Stimulated activated CD8-positive, alpha-beta memory T cell treated with anti-CD3 and anti-CD28 coated beads, Interleukin-7, amount 100 ng/mL, for 24 hours (primary cell): ENCODE data around the gene ZNF654.
A peak's percentile ranks its signal among the peaks of the same experiment; 100 is the strongest.
"Not testable (repeated sequence)": the region's sequence is repeated elsewhere in the genome, so short reads cannot be mapped to it uniquely, and the experiment has no call there.

ENCODE experiments used
- DNase-seq: peaks from one replicate; pipeline ENCODE4 v3.0.0-alpha.2; 2020; ENCODE audit warnings: low read depth

Gene ZNF654

GRCh38 chr3:88058581-88059379, at the start of gene ZNF654, which contains the start of gene CGGBP1:
Gene ZNF654 (plus strand): TSS chr3:88059255. CDS start chr3:88059320, 65 bp downstream.
Gene CGGBP1 (minus strand): TSS chr3:88059005. CDS start chr3:88055976, 3,029 bp downstream.
- DNase-seq = peak; percentile 98

DNA sequence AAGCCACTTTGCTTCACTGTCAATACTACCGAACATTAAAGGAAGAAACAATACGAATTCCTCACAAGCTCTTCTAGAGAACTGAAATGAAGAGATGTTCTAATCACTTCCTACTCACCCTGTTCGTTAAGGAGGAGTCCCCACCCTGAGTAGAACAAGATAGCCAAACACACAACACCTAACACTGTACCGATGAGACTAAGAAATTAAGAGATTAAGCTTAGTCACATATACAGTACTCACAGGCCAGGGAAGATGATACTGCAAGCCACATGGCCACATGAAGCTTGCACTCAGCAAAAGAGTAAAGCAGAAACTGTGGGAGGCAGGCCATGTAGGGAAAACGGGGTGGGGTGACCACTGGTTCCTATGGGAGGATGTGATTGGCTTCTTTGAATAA, 48.2 kb upstream of the ZNF654 start:
- no peak for DNase-seq

DNA sequence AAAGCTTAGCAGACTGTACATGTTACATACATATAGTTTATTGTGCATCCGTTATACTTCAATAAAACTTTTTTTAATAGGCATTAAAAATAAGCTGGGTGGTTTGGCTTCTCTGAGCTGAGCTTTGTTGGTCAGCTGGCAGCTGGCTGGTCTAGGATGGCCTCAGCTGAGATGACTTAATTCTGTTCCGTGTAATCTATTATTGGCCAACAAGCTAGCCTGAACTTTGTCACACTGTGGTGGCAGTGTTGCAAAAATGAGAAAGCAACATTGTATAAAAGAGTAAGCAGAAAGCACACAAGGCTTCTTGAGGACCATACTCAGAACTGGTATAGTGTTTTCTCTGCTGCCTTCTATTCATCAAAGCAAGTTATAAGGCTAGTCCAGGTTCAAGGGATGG, 45.5 kb upstream of the ZNF654 start:
- no peak for DNase-seq

DNA sequence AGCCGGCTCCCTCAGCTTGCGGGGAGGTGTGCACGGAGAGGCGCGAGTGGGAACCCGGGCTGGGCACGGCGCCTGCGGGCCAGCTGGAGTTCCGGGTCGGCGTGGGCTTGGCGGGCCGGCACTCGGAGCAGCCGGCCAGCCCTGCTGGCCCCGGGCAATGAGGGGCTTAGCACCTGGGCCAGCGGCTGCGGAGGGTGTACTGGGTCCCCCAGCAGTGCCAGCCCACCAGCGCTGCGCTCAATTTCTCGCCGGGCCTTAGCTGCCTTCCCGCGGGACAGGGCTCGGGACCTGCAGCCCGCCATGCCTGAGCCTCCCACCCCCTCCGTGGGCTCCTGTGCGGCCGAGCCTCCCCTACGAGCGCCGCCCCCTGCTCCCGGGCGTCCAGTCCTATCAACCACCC, 43.4 kb upstream of the ZNF654 start:
- DNase-seq = not testable (repeated sequence)

GRCh38 chr3:88019024-88019423, 40.0 kb upstream of the ZNF654 start:
- no peak for DNase-seq

- DNase-seq = no peak
Observed at GRCh38 chr3:88025001-88025552, 34.0 kb upstream of the ZNF654 start.

DNA sequence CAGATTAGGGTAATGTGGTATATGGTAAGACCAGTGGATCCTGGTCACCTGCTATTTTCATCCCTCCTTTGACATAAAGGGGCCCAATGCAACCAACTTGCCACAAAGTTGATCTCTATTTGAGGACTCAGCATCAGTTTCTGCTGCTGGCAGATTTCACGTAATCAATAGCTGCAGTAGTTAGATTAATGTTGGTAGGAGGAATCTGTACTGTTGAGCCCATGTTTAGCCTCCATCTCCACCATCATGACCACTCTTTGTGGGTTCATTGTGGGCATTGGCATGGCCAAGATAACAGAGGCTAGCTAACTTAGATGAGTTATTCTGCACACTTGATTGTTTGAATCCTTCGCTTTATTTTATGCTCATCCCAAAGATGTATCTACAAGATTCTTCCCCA, 30.2 kb upstream of the ZNF654 start:
- no peak for DNase-seq

DNA sequence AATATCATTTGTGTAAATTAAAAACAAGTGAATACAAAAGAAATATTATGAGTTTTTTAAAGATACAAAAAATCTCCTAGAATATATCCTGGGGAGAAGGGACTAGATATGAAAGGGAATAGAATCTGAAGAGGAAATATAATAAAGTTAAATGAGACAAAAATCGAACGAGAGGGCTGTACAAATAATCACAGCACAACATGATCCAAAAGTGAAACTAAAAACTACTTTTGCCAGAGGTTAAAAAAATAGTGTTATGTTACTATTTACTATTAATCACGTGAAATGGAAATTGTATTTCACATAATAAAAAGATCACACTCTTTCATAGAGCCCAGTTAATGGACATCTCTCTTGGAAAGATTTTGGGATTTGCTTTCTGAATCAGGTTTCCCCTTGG, 28.8 kb upstream of the ZNF654 start:
- DNase-seq = no peak

DNA sequence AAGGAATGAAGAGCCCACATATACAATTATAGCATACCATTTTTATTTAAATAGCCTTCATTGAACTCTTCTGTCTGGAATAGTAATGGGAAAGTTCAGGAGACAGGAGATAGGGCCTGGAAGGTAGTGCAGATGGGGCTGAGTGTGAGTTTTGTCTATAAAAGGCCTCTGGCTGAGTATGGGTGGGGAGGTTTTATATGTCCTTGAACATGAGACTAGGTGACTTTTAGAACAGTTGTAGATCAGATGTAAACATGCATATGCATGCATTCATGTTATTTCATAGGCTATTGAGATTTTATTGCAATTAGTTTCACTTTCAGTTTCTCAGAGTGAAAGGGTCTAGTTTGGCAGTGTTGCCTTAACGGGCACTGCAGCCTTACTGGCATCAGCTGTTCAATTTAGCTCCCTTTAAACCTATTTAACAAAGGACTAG, 27.4 kb upstream of the ZNF654 start:
- no peak for DNase-seq

DNA sequence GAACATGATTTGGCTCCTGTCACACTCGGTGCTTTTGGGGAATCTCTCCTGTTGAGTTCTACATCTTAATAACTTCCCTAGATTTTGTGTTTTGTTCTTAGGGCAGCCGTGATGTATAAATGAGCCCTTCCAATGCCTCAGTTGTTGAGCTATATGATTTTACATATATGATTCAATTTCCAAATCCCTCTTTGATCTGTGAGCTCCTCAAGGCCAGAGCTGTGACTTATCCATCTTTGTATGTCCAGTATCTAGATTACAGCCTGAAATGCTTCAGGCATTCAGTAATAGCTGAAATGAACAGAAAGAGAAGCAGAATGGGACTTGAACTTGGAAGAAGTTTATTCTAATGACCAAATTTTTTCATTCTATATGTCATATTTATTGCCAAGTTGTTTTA, 26.8 kb upstream of the ZNF654 start:
- no peak for DNase-seq

DNA sequence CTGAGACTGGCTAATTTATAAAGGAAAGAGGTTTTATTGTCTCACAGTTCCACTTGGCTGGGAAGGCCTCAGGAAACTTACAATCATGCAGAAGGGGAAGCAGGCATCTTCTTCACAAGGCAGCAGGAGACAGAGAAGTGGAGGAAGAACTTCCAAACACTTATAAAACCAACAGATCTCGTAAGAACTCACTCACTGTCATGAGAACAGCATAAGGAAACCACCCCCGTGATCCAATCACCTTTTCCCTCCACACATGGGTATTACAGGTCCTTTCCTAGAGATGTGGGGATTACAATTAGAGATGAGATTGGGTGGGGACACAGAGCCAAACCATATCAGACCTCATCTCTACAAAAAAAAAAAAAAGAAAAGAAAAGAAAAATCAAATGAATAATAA, 26.0 kb upstream of the ZNF654 start:
- no peak for DNase-seq

DNA sequence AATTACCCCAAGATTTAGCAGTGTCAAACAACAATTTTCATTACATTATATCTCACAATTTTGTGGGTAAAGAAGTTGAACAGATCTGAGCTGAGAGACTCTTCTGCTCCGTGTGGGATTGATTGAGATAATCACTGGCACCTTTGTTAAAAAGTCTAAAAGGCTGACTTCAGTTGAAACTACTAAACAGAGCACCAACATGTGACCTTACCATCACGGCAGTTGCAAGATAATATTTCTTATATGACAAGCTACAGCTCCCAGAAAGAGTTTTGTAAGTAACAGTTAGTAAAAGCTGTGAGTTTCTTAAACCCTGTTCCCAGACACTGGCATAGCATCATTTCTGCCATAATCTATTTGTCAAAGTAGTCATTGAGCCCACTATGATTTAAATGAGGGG, 25.2 kb upstream of the ZNF654 start:
- DNase-seq = no peak

DNA sequence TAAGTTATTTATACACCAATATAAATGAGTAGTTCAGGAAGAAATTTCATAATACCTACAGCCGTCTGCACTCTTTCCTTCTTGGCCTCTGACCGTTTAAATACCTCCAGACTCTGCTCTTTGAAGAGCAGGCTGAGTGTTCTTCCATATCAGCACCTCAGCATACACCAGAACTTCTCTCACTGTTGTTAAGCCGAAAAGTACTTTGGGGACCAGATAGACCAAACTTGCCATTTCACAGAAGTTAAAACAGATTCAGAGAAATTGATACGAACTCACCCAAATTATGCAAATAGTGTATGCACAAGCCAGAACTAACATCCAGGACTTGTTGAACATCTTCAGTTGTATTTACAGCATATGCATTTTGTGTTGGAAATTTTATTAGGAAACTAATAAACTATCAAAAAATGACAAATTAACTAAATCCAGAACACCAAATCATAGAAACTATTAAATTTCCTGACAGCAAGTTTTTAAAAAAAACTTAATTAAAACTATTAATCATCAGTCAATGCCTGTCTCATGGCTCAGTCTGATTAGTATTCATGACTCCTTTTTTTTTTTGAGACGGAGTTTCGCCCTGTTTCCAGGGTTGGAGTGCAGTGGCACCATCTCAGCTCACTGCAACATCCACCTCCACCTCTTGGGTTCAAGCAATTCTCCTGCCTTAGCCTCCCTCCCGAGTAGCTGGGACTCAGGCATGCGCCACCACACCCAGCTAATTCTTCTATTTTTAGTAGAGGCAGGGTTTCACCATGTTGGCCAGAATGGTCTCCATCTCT, 24.4 kb upstream of the ZNF654 start:
- no peak for DNase-seq

GRCh38 chr3:88036221-88036620, 22.8 kb upstream of the ZNF654 start:
- DNase-seq = no peak

- no peak for DNase-seq
Observed at GRCh38 chr3:88038566-88038965, 20.5 kb upstream of the ZNF654 start.

GRCh38 chr3:88040529-88040928, 18.5 kb upstream of the ZNF654 start:
- DNase-seq = no peak

GRCh38 chr3:88041005-88041404, 18.1 kb upstream of the ZNF654 start:
- no peak for DNase-seq

DNA sequence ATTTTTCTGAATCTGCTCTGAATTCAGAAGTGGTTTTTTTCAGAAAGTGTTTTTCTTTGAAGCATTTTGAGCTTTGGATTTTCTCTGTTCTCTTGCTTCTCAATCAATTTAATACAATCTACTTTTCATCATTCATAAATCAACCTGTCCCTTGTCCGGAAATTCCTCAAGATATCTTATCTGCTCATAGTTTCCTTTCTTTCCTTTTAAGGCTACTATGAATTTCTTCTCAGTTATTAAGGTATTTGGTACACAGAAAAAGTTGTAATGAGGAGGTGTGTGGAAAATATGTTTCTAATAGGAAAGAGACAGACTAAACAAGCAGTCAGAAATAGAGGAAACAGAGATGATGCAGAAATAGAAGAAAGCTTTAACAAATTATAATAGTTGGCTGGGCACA, 14.6 kb upstream of the ZNF654 start:
- DNase-seq = no peak

DNA sequence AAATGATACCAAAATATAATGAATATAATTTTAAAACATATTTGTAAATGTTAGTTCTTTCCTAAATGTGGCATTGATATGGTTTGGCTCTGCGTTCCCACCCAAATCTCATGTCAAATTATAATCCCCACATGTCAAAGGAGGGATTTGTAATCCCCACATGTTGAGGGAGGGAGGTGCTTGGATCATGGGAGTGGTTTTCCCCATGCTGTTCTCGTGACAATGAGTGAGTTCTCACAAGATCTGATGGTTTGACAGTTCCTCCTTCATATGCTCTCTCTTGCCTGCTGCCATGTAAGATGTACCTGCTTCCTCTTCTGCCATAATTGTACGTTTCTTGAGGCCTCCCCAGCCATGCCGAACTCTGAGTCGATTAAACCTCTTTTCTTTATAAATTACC, 12.3 kb upstream of the ZNF654 start:
- no peak for DNase-seq

- DNase-seq = no peak
Observed at GRCh38 chr3:88057630-88058305, 1.3 kb upstream of the ZNF654 start.

DNA sequence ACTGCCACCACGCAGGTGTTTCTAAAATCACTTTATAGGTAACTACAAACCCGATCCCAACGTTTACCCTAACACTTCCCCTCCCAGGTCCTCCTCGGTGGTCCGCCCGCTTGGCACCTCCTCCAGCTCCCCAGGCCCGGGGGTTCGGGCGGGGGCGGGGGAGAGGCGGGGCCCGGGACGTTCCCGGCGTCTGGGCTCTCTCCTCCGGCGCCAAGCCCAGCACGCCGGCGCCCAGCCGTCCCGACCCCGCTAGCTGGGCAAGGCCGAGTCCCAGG, 812 bp upstream of the ZNF654 start:
- DNase-seq = peak; percentile 28

DNA sequence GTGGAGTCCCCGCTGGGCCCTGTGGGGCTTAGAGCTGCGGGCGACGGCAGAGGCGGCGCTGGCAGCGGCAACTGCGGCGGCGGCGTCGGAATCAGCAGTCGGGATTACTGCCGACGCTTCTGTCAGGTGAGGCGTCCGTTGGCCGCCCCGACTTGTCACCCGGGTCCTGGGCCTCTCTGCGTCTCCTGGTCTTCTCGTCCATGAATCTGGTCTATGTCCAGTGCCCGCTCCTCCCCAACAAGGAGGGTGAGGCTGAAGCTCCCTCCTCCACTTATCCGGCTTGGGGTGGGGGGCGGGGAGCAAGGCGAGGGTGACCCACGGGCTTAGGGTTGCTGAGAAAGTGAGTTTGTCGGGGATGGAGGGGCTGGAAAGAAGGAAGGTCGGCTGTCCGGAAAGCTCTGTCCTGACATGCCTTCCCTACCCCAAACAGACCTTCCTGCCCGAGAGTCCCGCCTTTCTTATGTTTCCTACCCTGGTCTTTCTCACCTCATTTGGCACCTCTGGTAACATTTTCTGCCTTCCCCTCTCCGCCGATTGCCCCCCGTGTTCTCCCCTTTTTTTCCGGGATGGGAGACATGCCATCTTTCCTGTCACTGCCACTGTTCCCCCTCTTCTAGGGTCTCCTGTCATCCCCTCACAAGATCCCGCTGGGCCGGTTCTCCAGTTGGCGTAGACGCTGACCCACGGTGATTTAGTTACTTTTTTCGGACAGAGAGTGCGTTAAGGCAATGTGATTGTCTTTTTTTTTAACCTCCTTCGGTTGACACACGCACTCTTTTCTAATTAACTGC, 520 bp downstream of the ZNF654 start:
- DNase-seq = no peak
